GM23338 (cell line): ENCODE data around the gene MRPL2. TPM values are rescaled to one million over a fixed set of nuclear protein-coding genes. Genes with fewer than 3 reads are reported as not detected.
A peak's percentile ranks its signal among the peaks of the same experiment; 100 is the strongest.

Experiments
- ATAC-seq: fragments of 200-7000 bp; cut with Tn5 transposase; 3 replicates; pipeline ENCODE4 v1.9.1; 2020
- DNase-seq: peaks from one replicate; pipeline ENCODE4 v3.0.0-alpha.2; 2015; ENCODE audit warnings: low spot score
- H2AFZ ChIP-seq: fragments of 200-600 bp; sonication (generic); 2 replicates; pipeline ENCODE4 v1.8.0; 2016; ENCODE audit warnings: antibody characterized with exemption, mild to moderate bottlenecking, moderate library complexity
- H3F3A ChIP-seq: fragments of 200-600 bp; sonication (generic); replicated peaks from 2 replicates; pipeline ENCODE4 v1.8.0; 2017; ENCODE audit warnings: antibody characterized with exemption, mixed run types, low read depth
- H3K27ac ChIP-seq: fragments of 200-600 bp; sonication (generic); 2 replicates; pipeline ENCODE4 v1.6.1; 2016; ENCODE audit warnings: low read depth
- H3K27me3 ChIP-seq: fragments of 200-600 bp; sonication (generic); 2 replicates; pipeline ENCODE4 v1.8.0; 2016; ENCODE audit warnings: mild to moderate bottlenecking, mixed run types, moderate library complexity; ENCODE audit not compliant: insufficient read depth
- H3K36me3 ChIP-seq: fragments of 200-600 bp; sonication (generic); 2 replicates; pipeline ENCODE4 v1.8.0; 2016; ENCODE audit warnings: mild to moderate bottlenecking; ENCODE audit not compliant: insufficient read depth
- H3K4me1 ChIP-seq: fragments of 200-600 bp; sonication (generic); 2 replicates; pipeline ENCODE4 v1.8.0; 2016; ENCODE audit warnings: mild to moderate bottlenecking, moderate library complexity; ENCODE audit not compliant: insufficient read depth
- H3K4me2 ChIP-seq: fragments of 200-600 bp; sonication (generic); 2 replicates; pipeline ENCODE4 v1.7.1; 2017; ENCODE audit warnings: mixed run types
- H3K4me3 ChIP-seq: fragments of 200-600 bp; sonication (generic); 2 replicates; pipeline ENCODE4 v1.6.1; 2016; ENCODE audit warnings: mixed run types
- H3K79me2 ChIP-seq: fragments of 200-600 bp; sonication (generic); replicated peaks from 2 replicates; pipeline ENCODE4 v1.8.0; 2017; ENCODE audit warnings: mild to moderate bottlenecking; ENCODE audit not compliant: insufficient read depth
- H3K9me2 ChIP-seq: fragments of 200-600 bp; sonication (generic); 2 replicates; pipeline ENCODE4 v1.8.0; 2017; ENCODE audit not compliant: insufficient read depth
- H4K20me1 ChIP-seq: fragments of 200-600 bp; sonication (generic); replicated peaks from 2 replicates; pipeline ENCODE4 v1.8.0; 2017; ENCODE audit warnings: mild to moderate bottlenecking; ENCODE audit not compliant: insufficient read depth
- H3K27ac Mint-ChIP-seq: 2 replicates; pipeline ENCODE4 v1.8.0; 2020; ENCODE audit warnings: inconsistent platforms, mild to moderate bottlenecking, moderate library complexity, mixed read lengths
- H3K27me3 Mint-ChIP-seq: 3 replicates; pipeline ENCODE4 v1.8.0; 2022; ENCODE audit warnings: low read depth, mild to moderate bottlenecking, moderate library complexity, mixed read lengths, inconsistent platforms; ENCODE audit not compliant: insufficient read depth, poor library complexity
- H3K36me3 Mint-ChIP-seq: 3 replicates; pipeline ENCODE4 v1.8.0; 2021; ENCODE audit warnings: low read depth, mild to moderate bottlenecking, inconsistent platforms, moderate library complexity, mixed read lengths
- H3K4me1 Mint-ChIP-seq: 3 replicates; pipeline ENCODE4 v1.8.0; 2020; ENCODE audit warnings: mild to moderate bottlenecking, inconsistent platforms, mixed read lengths
- H3K4me3 Mint-ChIP-seq: 3 replicates; pipeline ENCODE4 v1.8.0; 2021; ENCODE audit warnings: moderate library complexity, mild to moderate bottlenecking, inconsistent platforms, mixed read lengths
- H3K9me3 Mint-ChIP-seq: 3 replicates; pipeline ENCODE4 v1.8.0; 2020; ENCODE audit warnings: moderate library complexity, mild to moderate bottlenecking, inconsistent platforms, mixed read lengths
- CREB1 ChIP-seq: fragments of 250-450 bp; sonication (Bioruptor Pico); IDR thresholded peaks from 2 replicates; pipeline ENCODE4 v1.5.0; 2020; ENCODE audit warnings: low read depth, mild to moderate bottlenecking, moderate library complexity
- EZH2 ChIP-seq: fragments of 200-600 bp; sonication (generic); IDR thresholded peaks from one replicate; pipeline ENCODE4 v1.8.0; 2017; ENCODE audit warnings: antibody characterized with exemption, mild to moderate bottlenecking, low read depth; ENCODE audit not compliant: unreplicated experiment
- EZH2phosphoT487 ChIP-seq: fragments of 200-600 bp; sonication (generic); IDR thresholded peaks from one replicate; pipeline ENCODE4 v1.8.1; 2018; ENCODE audit warnings: antibody characterized with exemption; ENCODE audit not compliant: unreplicated experiment
- JUNB ChIP-seq: IDR thresholded peaks from one replicate; pipeline ENCODE4 v1.6.1; 2016; ENCODE audit warnings: antibody characterized with exemption; ENCODE audit not compliant: unreplicated experiment
- NANOG ChIP-seq: IDR thresholded peaks from 2 replicates; pipeline ENCODE4 v1.6.1; 2016; ENCODE audit warnings: antibody characterized with exemption, borderline replicate concordance
- POLR2AphosphoS5 ChIP-seq: IDR thresholded peaks from 2 replicates; pipeline ENCODE4 v1.6.1; 2016; ENCODE audit warnings: antibody characterized with exemption, low read depth
- STAT1 ChIP-seq: IDR thresholded peaks from one replicate; pipeline ENCODE4 v1.6.1; 2016; ENCODE audit warnings: antibody characterized with exemption; ENCODE audit not compliant: unreplicated experiment
- ZNF114 ChIP-seq: fragments of 250-450 bp; sonication (Bioruptor Pico); IDR thresholded peaks from 2 replicates; pipeline ENCODE4 v1.5.0; 2020; ENCODE audit warnings: mild to moderate bottlenecking, moderate library complexity
- ZNF331 ChIP-seq: fragments of 250-450 bp; sonication (Bioruptor Pico); IDR thresholded peaks from 2 replicates; pipeline ENCODE4 v1.5.0; 2020; ENCODE audit warnings: low read depth, mild to moderate bottlenecking, moderate library complexity
- polyA plus RNA-seq: library from polyadenylated mRNA; unstranded; fragments of >200 nt; fragmentation: Nextera tagmentation; extraction: Ambion mirVana; gene quantifications from 2 replicates; pipeline ENCODE4 v1.2.1, GENCODE V29; 2016
- total RNA-seq: library from RNA; depleted of rRNA; stranded (reverse); fragments of >200 nt; shearing (Covaris generic); gene quantifications from 2 replicates; pipeline ENCODE4 v1.2.3, GENCODE V29; 2014
- TF ChIP-seq, protein P1 (sequence below): IDR thresholded peaks from one replicate; pipeline ENCODE4 v1.6.1; 2018; ENCODE audit warnings: antibody characterized with exemption; ENCODE audit not compliant: unreplicated experiment
- TF ChIP-seq, protein P2 (sequence below): fragments of 250-450 bp; sonication (Bioruptor Pico); IDR thresholded peaks from 2 replicates; pipeline ENCODE4 v1.5.0; 2020; ENCODE audit warnings: mild to moderate bottlenecking, moderate library complexity
- TF ChIP-seq, protein P3 (sequence below): IDR thresholded peaks from 2 replicates; pipeline ENCODE4 v1.6.1; 2016; ENCODE audit warnings: antibody characterized with exemption

The MRPL2 gene
- total and polyA plus RNA-seq, 2 experiments from 2014 or later = 32.3 to 128 TPM

DNA sequence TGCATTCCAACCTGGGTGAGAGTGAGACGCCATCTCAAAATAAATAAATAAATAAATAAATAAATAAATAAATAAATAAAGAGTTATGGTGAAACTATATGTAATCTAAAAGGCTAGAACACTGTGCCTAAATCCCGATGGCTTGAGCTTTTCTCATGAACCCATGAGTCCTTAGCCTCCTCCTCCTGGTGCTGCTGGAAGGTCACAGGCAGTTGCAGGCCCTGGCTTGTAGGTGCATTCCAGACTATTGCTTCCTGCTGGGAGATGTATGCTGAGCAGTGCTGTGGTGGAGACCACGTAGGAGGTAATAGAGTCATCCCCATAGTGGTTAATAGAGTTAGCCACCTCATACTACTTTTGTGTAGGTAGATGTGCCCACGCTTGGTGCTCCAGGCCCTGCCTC, 29.4 kb upstream of the MRPL2 start:
- DNase-seq (peak; percentile 36), ATAC-seq (0 out of 3 replicates have a peak, but pooled peaks have one; percentile 1)
- Mint-ChIP-seq H3K4me1 (peaks cover 57% of the 10 kb centered on the region), H3K27me3 (peaks cover 5% of the 10 kb centered on the region), H3K27ac (peak overlapping the region; percentile 92), H3K9me3 (no peaks in the 10 kb centered on the region), H3K4me3 (peak overlapping the region; percentile 58; the same call in 1 of the 3 replicates), H3K36me3 (no peaks in the 10 kb centered on the region; the same call in 2 of the 3 replicates)
- H3K27me3 ChIP-seq = no peaks in the 10 kb centered on the region
- peaks cover 16% of the 10 kb centered on the region for H3F3A ChIP-seq
- peak overlapping the region; percentile 93 for H3K27ac ChIP-seq
- H2AFZ ChIP-seq = no peak overlapping the region
- TF ChIP-seq, protein P1, sequence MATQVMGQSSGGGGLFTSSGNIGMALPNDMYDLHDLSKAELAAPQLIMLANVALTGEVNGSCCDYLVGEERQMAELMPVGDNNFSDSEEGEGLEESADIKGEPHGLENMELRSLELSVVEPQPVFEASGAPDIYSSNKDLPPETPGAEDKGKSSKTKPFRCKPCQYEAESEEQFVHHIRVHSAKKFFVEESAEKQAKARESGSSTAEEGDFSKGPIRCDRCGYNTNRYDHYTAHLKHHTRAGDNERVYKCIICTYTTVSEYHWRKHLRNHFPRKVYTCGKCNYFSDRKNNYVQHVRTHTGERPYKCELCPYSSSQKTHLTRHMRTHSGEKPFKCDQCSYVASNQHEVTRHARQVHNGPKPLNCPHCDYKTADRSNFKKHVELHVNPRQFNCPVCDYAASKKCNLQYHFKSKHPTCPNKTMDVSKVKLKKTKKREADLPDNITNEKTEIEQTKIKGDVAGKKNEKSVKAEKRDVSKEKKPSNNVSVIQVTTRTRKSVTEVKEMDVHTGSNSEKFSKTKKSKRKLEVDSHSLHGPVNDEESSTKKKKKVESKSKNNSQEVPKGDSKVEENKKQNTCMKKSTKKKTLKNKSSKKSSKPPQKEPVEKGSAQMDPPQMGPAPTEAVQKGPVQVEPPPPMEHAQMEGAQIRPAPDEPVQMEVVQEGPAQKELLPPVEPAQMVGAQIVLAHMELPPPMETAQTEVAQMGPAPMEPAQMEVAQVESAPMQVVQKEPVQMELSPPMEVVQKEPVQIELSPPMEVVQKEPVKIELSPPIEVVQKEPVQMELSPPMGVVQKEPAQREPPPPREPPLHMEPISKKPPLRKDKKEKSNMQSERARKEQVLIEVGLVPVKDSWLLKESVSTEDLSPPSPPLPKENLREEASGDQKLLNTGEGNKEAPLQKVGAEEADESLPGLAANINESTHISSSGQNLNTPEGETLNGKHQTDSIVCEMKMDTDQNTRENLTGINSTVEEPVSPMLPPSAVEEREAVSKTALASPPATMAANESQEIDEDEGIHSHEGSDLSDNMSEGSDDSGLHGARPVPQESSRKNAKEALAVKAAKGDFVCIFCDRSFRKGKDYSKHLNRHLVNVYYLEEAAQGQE = no peak
- no peak for TF ChIP-seq JUNB
- TF ChIP-seq POLR2AphosphoS5 = no peak
- no peak for TF ChIP-seq ZNF114 (CRISPR knock-in tag)
- TF ChIP-seq STAT1 = no peak
- TF ChIP-seq, protein P2, sequence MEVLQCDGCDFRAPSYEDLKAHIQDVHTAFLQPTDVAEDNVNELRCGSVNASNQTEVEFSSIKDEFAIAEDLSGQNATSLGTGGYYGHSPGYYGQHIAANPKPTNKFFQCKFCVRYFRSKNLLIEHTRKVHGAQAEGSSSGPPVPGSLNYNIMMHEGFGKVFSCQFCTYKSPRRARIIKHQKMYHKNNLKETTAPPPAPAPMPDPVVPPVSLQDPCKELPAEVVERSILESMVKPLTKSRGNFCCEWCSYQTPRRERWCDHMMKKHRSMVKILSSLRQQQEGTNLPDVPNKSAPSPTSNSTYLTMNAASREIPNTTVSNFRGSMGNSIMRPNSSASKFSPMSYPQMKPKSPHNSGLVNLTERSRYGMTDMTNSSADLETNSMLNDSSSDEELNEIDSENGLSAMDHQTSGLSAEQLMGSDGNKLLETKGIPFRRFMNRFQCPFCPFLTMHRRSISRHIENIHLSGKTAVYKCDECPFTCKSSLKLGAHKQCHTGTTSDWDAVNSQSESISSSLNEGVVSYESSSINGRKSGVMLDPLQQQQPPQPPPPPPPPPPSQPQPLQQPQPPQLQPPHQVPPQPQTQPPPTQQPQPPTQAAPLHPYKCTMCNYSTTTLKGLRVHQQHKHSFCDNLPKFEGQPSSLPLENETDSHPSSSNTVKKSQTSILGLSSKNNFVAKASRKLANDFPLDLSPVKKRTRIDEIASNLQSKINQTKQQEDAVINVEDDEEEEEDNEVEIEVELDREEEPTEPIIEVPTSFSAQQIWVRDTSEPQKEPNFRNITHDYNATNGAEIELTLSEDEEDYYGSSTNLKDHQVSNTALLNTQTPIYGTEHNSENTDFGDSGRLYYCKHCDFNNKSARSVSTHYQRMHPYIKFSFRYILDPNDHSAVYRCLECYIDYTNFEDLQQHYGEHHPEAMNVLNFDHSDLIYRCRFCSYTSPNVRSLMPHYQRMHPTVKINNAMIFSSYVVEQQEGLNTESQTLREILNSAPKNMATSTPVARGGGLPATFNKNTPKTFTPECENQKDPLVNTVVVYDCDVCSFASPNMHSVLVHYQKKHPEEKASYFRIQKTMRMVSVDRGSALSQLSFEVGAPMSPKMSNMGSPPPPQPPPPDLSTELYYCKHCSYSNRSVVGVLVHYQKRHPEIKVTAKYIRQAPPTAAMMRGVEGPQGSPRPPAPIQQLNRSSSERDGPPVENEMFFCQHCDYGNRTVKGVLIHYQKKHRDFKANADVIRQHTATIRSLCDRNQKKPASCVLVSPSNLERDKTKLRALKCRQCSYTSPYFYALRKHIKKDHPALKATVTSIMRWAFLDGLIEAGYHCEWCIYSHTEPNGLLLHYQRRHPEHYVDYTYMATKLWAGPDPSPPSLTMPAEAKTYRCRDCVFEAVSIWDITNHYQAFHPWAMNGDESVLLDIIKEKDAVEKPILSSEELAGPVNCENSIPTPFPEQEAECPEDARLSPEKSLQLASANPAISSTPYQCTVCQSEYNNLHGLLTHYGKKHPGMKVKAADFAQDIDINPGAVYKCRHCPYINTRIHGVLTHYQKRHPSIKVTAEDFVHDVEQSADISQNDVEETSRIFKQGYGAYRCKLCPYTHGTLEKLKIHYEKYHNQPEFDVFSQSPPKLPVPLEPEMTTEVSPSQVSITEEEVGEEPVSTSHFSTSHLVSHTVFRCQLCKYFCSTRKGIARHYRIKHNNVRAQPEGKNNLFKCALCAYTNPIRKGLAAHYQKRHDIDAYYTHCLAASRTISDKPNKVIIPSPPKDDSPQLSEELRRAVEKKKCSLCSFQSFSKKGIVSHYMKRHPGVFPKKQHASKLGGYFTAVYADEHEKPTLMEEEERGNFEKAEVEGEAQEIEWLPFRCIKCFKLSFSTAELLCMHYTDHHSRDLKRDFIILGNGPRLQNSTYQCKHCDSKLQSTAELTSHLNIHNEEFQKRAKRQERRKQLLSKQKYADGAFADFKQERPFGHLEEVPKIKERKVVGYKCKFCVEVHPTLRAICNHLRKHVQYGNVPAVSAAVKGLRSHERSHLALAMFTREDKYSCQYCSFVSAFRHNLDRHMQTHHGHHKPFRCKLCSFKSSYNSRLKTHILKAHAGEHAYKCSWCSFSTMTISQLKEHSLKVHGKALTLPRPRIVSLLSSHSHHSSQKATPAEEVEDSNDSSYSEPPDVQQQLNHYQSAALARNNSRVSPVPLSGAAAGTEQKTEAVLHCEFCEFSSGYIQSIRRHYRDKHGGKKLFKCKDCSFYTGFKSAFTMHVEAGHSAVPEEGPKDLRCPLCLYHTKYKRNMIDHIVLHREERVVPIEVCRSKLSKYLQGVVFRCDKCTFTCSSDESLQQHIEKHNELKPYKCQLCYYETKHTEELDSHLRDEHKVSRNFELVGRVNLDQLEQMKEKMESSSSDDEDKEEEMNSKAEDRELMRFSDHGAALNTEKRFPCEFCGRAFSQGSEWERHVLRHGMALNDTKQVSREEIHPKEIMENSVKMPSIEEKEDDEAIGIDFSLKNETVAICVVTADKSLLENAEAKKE = no peak
- TF ChIP-seq NANOG = no peak
- no peak for TF ChIP-seq EZH2
- TF ChIP-seq ZNF331 = no peak
- TF ChIP-seq EZH2phosphoT487 = no peak
- TF ChIP-seq, protein P3, sequence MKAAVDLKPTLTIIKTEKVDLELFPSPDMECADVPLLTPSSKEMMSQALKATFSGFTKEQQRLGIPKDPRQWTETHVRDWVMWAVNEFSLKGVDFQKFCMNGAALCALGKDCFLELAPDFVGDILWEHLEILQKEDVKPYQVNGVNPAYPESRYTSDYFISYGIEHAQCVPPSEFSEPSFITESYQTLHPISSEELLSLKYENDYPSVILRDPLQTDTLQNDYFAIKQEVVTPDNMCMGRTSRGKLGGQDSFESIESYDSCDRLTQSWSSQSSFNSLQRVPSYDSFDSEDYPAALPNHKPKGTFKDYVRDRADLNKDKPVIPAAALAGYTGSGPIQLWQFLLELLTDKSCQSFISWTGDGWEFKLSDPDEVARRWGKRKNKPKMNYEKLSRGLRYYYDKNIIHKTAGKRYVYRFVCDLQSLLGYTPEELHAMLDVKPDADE = no peak
- no peak for TF ChIP-seq CREB1 (CRISPR knock-in tag)
- H3K9me2 ChIP-seq = no peaks in the 10 kb centered on the region
- peak overlapping the region; percentile 70 for H3K4me2 ChIP-seq
- peak overlapping the region; percentile 44; the same call in 1 of the 2 replicates for H3K4me3 ChIP-seq
- no peaks in the 10 kb centered on the region for H3K36me3 ChIP-seq
- H4K20me1 ChIP-seq = peaks cover 14% of the 10 kb centered on the region
- peaks cover 52% of the 10 kb centered on the region for H3K4me1 ChIP-seq
- peaks cover 77% of the 10 kb centered on the region for H3K79me2 ChIP-seq
